WTC11 (cell line): ENCODE results near the gene RMND5A. TPM values are rescaled to one million over a fixed set of nuclear protein-coding genes. Genes with fewer than 3 reads are reported as not detected.

ENCODE experiments used
- ATAC-seq: fragments of 200-7000 bp; cut with Tn5 transposase; 2 replicates; pipeline ENCODE4 v1.10.0; 2021; ENCODE audit warnings: mild to moderate bottlenecking, moderate library complexity
- CTCF ChIA-PET: fragments of 300-600 bp; sonication (Branson Sonifier 250); formaldehyde crosslinking; loops from one replicate; lab custom pipeline; 2021; ENCODE audit warnings: antibody characterized with exemption; lab: Charles Lee
- POLR2A ChIA-PET: fragments of 350-600 bp; sonication (Branson Sonifier 250); formaldehyde crosslinking; loops from one replicate; lab custom pipeline; 2021; ENCODE audit warnings: antibody characterized with exemption; lab: Charles Lee
- DNase-seq: peaks from one replicate; pipeline ENCODE4 v3.0.0; 2021; ENCODE audit warnings: low spot score
- H3K27ac Mint-ChIP-seq: 2 replicates; pipeline ENCODE4 v1.8.0; 2021; ENCODE audit warnings: mixed read lengths
- H3K27me3 Mint-ChIP-seq: 2 replicates; pipeline ENCODE4 v1.8.0; 2021; ENCODE audit warnings: low read depth, mild to moderate bottlenecking, moderate library complexity, mixed read lengths
- H3K36me3 Mint-ChIP-seq: 2 replicates; pipeline ENCODE4 v1.8.0; 2021; ENCODE audit warnings: mixed read lengths
- H3K4me1 Mint-ChIP-seq: 2 replicates; pipeline ENCODE4 v1.8.0; 2022; ENCODE audit warnings: mixed read lengths
- H3K4me3 Mint-ChIP-seq: 2 replicates; pipeline ENCODE4 v1.8.0; 2021; ENCODE audit warnings: mild to moderate bottlenecking, moderate library complexity, mixed read lengths
- H3K9me3 Mint-ChIP-seq: 2 replicates; pipeline ENCODE4 v1.8.0; 2021; ENCODE audit warnings: mixed read lengths
- CREB1 ChIP-seq: sonication (generic); formaldehyde crosslinking; IDR thresholded peaks from 2 replicates; pipeline ENCODE4 v1.8.0; 2023; ENCODE audit warnings: mild to moderate bottlenecking, missing genetic modification reagents
- ESRRA ChIP-seq: sonication (generic); formaldehyde crosslinking; IDR thresholded peaks from 2 replicates; pipeline ENCODE4 v1.8.1; 2022; ENCODE audit warnings: mild to moderate bottlenecking, missing genetic modification reagents, borderline replicate concordance
- FOXJ3 ChIP-seq: sonication (generic); formaldehyde crosslinking; IDR thresholded peaks from 2 replicates; pipeline ENCODE4 v1.9.0; 2021; ENCODE audit warnings: missing genetic modification reagents, mild to moderate bottlenecking, borderline replicate concordance
- HMGA2 ChIP-seq: fragments of 250-450 bp; sonication (Bioruptor Pico); IDR thresholded peaks from 2 replicates; pipeline ENCODE4 v1.4.0; 2021; ENCODE audit warnings: mild to moderate bottlenecking, moderate library complexity
- JUN ChIP-seq: sonication (generic); formaldehyde crosslinking; IDR thresholded peaks from 2 replicates; pipeline ENCODE4 v1.8.0; 2023; ENCODE audit warnings: mild to moderate bottlenecking, missing genetic modification reagents
- KAT7 ChIP-seq: sonication (generic); formaldehyde crosslinking; IDR thresholded peaks from 2 replicates; pipeline ENCODE4 v1.8.1; 2023; ENCODE audit warnings: missing genetic modification reagents, mild to moderate bottlenecking, borderline replicate concordance
- MYBL2 ChIP-seq: sonication (generic); formaldehyde crosslinking; IDR thresholded peaks from 2 replicates; pipeline ENCODE4 v1.8.1; 2023; ENCODE audit warnings: mild to moderate bottlenecking, moderate library complexity, missing genetic modification reagents
- NR1H2 ChIP-seq: sonication (generic); formaldehyde crosslinking; IDR thresholded peaks from 2 replicates; pipeline ENCODE4 v1.9.0; 2021; ENCODE audit warnings: mild to moderate bottlenecking, moderate library complexity, missing genetic modification reagents
- SMAD3 ChIP-seq: sonication (generic); formaldehyde crosslinking; IDR thresholded peaks from 2 replicates; pipeline ENCODE4 v1.8.0; 2022; ENCODE audit warnings: missing genetic modification reagents, mild to moderate bottlenecking, borderline replicate concordance
- SP1 ChIP-seq: sonication (generic); formaldehyde crosslinking; conservative IDR thresholded peaks from 2 replicates; pipeline ENCODE4 v1.8.1; 2022; ENCODE audit warnings: missing genetic modification reagents
- ZBTB43 ChIP-seq: sonication (generic); formaldehyde crosslinking; IDR thresholded peaks from 2 replicates; pipeline ENCODE4 v1.8.1; 2023; ENCODE audit warnings: mild to moderate bottlenecking, missing genetic modification reagents
- ZNF219 ChIP-seq: sonication (generic); formaldehyde crosslinking; IDR thresholded peaks from 2 replicates; pipeline ENCODE4 v1.8.0; 2023; ENCODE audit warnings: missing genetic modification reagents, mild to moderate bottlenecking, borderline replicate concordance
- ZNF263 ChIP-seq: sonication (generic); formaldehyde crosslinking; IDR thresholded peaks from 2 replicates; pipeline ENCODE4 v1.8.1; 2022; ENCODE audit warnings: low read depth, mild to moderate bottlenecking, moderate library complexity, missing genetic modification reagents
- ZNF396 ChIP-seq: fragments of 250-450 bp; sonication (Bioruptor Pico); IDR thresholded peaks from 2 replicates; pipeline ENCODE4 v1.8.0; 2021; ENCODE audit warnings: mild to moderate bottlenecking, moderate library complexity, borderline replicate concordance
- total RNA-seq: library from RNA; stranded (reverse); gene quantifications from 3 replicates; pipeline ENCODE4 v1.2.3, GENCODE V29; 2021
- TF ChIP-seq, protein P1 (sequence below): fragments of 250-450 bp; sonication (Bioruptor Pico); IDR thresholded peaks from 2 replicates; pipeline ENCODE4 v1.9.0; 2021; ENCODE audit warnings: moderate library complexity, mild to moderate bottlenecking, inconsistent platforms, borderline replicate concordance
- TF ChIP-seq, protein P2 (sequence below): sonication (generic); formaldehyde crosslinking; IDR thresholded peaks from 2 replicates; pipeline ENCODE4 v1.8.1; 2023; ENCODE audit warnings: mild to moderate bottlenecking, missing genetic modification reagents
- TF ChIP-seq, protein P3 (sequence below): sonication (generic); formaldehyde crosslinking; IDR thresholded peaks from 2 replicates; pipeline ENCODE4 v1.8.1; 2023; ENCODE audit warnings: mild to moderate bottlenecking, moderate library complexity, missing genetic modification reagents
- TF ChIP-seq, protein P4 (sequence below): sonication (generic); formaldehyde crosslinking; IDR thresholded peaks from 2 replicates; pipeline ENCODE4 v1.8.1; 2023; ENCODE audit warnings: mild to moderate bottlenecking, missing genetic modification reagents, moderate library complexity
- TF ChIP-seq, protein P5 (sequence below): sonication (generic); formaldehyde crosslinking; IDR thresholded peaks from 2 replicates; pipeline ENCODE4 v1.8.0; 2022; ENCODE audit warnings: missing genetic modification reagents

Gene RMND5A
- total RNA-seq, 1 experiment from 2014 or later, result 55.4 TPM

- TF ChIP-seq HMGA2 (CRISPR knock-in tag) (no peak), SMAD3 (CRISPR knock-in tag) (no peak), CREB1 (CRISPR knock-in tag) (no peak), ZNF263 (no peak), NR1H2 (CRISPR knock-in tag) (no peak), ZBTB43 (no peak), ZNF396 (no peak)
- TF ChIP-seq, protein P1, sequence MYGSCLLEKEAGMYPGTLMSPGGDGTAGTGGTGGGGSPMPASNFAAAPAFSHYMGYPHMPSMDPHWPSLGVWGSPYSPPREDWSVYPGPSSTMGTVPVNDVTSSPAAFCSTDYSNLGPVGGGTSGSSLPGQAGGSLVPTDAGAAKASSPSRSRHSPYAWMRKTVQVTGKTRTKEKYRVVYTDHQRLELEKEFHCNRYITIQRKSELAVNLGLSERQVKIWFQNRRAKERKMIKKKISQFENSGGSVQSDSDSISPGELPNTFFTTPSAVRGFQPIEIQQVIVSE (CRISPR knock-in tag), result no peak
- TF ChIP-seq, all 79 proteins: peak for 0
- ATAC-seq (no peak), DNase-seq (no peak)
- Mint-ChIP-seq H3K9me3 (peaks cover 23% of the 10 kb centered on the region), H3K27ac (no peak overlapping the region), H3K4me3 (no peak overlapping the region), H3K27me3 (no peaks in the 10 kb centered on the region; the same call in 1 of the 2 replicates), H3K36me3 (peaks cover 8% of the 10 kb centered on the region), H3K4me1 (no peaks in the 10 kb centered on the region)
- ChIA-PET CTCF (no interaction called here), POLR2A (no interaction called here)
Measured at GRCh38 chr2:86821842-86822241, 101.8 kb downstream of the RMND5A start.

DNA sequence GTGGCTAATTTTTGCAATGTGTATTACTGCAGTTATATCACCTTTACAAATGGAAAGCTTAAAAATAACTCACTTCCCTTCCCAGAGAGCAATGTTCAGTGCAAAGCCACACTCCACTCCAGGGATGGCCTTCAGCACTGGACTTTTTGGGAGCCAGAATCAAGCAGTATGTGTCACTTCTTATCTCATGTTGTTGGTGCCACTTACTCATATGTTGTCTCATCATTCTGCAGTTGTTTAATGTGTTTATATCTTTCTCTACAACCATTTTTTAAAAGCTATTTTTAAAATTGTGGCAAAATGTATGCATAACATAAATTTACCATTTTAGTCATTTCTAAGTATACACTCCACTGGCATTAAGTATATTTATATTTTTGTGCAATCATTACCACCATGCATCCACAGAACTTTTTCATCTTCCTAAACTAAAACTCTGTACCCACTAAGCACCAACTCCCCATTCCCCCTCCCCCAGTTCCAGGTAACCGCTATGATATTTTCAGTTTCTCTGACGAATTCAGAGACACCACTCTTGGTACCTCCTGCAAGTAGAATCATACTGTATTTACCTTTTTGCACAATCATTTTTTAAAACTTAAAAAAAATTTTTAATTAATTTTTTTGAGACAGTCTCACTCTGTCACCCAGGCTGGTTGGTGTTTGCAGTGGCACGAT is 102.7 kb downstream of the RMND5A start:
- Mint-ChIP-seq H3K27me3 (no peaks in the 10 kb centered on the region; the same call in 1 of the 2 replicates), H3K36me3 (peaks cover 8% of the 10 kb centered on the region), H3K4me3 (no peak overlapping the region), H3K27ac (no peak overlapping the region), H3K4me1 (peaks cover 3% of the 10 kb centered on the region), H3K9me3 (peaks cover 23% of the 10 kb centered on the region)
- TF ChIP-seq, protein P2, sequence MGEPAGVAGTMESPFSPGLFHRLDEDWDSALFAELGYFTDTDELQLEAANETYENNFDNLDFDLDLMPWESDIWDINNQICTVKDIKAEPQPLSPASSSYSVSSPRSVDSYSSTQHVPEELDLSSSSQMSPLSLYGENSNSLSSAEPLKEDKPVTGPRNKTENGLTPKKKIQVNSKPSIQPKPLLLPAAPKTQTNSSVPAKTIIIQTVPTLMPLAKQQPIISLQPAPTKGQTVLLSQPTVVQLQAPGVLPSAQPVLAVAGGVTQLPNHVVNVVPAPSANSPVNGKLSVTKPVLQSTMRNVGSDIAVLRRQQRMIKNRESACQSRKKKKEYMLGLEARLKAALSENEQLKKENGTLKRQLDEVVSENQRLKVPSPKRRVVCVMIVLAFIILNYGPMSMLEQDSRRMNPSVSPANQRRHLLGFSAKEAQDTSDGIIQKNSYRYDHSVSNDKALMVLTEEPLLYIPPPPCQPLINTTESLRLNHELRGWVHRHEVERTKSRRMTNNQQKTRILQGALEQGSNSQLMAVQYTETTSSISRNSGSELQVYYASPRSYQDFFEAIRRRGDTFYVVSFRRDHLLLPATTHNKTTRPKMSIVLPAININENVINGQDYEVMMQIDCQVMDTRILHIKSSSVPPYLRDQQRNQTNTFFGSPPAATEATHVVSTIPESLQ, result no peak
- no peak for TF ChIP-seq ESRRA (CRISPR knock-in tag)
- TF ChIP-seq JUN (CRISPR knock-in tag), result no peak
- no peak for TF ChIP-seq FOXJ3 (CRISPR knock-in tag)
- TF ChIP-seq, protein P3, sequence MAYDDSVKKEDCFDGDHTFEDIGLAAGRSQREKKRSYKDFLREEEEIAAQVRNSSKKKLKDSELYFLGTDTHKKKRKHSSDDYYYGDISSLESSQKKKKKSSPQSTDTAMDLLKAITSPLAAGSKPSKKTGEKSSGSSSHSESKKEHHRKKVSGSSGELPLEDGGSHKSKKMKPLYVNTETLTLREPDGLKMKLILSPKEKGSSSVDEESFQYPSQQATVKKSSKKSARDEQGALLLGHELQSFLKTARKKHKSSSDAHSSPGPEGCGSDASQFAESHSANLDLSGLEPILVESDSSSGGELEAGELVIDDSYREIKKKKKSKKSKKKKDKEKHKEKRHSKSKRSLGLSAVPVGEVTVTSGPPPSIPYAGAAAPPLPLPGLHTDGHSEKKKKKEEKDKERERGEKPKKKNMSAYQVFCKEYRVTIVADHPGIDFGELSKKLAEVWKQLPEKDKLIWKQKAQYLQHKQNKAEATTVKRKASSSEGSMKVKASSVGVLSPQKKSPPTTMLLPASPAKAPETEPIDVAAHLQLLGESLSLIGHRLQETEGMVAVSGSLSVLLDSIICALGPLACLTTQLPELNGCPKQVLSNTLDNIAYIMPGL, result no peak
- TF ChIP-seq SP1 (CRISPR knock-in tag), result no peak
- TF ChIP-seq KAT7 (CRISPR knock-in tag), result no peak
- TF ChIP-seq, protein P4, sequence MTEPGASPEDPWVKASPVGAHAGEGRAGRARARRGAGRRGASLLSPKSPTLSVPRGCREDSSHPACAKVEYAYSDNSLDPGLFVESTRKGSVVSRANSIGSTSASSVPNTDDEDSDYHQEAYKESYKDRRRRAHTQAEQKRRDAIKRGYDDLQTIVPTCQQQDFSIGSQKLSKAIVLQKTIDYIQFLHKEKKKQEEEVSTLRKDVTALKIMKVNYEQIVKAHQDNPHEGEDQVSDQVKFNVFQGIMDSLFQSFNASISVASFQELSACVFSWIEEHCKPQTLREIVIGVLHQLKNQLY (CRISPR knock-in tag), result no peak
- TF ChIP-seq MYBL2 (CRISPR knock-in tag), result no peak
- no peak for TF ChIP-seq ZNF219 (CRISPR knock-in tag)
- TF ChIP-seq, protein P5, sequence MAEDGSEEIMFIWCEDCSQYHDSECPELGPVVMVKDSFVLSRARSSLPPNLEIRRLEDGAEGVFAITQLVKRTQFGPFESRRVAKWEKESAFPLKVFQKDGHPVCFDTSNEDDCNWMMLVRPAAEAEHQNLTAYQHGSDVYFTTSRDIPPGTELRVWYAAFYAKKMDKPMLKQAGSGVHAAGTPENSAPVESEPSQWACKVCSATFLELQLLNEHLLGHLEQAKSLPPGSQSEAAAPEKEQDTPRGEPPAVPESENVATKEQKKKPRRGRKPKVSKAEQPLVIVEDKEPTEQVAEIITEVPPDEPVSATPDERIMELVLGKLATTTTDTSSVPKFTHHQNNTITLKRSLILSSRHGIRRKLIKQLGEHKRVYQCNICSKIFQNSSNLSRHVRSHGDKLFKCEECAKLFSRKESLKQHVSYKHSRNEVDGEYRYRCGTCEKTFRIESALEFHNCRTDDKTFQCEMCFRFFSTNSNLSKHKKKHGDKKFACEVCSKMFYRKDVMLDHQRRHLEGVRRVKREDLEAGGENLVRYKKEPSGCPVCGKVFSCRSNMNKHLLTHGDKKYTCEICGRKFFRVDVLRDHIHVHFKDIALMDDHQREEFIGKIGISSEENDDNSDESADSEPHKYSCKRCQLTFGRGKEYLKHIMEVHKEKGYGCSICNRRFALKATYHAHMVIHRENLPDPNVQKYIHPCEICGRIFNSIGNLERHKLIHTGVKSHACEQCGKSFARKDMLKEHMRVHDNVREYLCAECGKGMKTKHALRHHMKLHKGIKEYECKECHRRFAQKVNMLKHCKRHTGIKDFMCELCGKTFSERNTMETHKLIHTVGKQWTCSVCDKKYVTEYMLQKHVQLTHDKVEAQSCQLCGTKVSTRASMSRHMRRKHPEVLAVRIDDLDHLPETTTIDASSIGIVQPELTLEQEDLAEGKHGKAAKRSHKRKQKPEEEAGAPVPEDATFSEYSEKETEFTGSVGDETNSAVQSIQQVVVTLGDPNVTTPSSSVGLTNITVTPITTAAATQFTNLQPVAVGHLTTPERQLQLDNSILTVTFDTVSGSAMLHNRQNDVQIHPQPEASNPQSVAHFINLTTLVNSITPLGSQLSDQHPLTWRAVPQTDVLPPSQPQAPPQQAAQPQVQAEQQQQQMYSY, result no peak
- POLR2A ChIA-PET, result no interaction called here
- no peak for ATAC-seq
- CTCF ChIA-PET, result no interaction called here
- no peak for DNase-seq
